Dermis microvascular lymphatic vessel endothelial cell (primary cell): ENCODE data around the gene ZNF771. TPM values are rescaled to one million over a fixed set of nuclear protein-coding genes. Genes with fewer than 3 reads are reported as not detected.
A peak's percentile ranks its signal among the peaks of the same experiment; 100 is the strongest.
"Not testable (repeated sequence)": the region's sequence is repeated elsewhere in the genome, so short reads cannot be mapped to it uniquely, and the experiment has no call there.

Experiments used
- DNase-seq, 2 donors: peaks; one replicate each; pipeline versions ENCODE4 v3.0.0 to v3.0.0-alpha.2; 2010; ENCODE audit warnings: low read depth in 2 of 2
- total RNA-seq: library from RNA; depleted of rRNA; stranded (reverse); fragments of >200 nt; gene quantifications from 2 replicates; pipeline ENCODE4 v1.2.1, GENCODE V29; 2014

The ZNF771 gene
- total RNA-seq, 1 donor from 2014 or later, result 7.6 TPM

GRCh38 chr16:30430428-30430970, 23.1 kb downstream of the ZNF771 start:
- no peak for DNase-seq

- no peak for DNase-seq
These were observed 27.4 kb downstream of the ZNF771 start for GRCh38 chr16:30434852-30435251.

GRCh38 chr16:30437511-30438046, 30.2 kb downstream of the ZNF771 start:
- DNase-seq, result no peak

DNA sequence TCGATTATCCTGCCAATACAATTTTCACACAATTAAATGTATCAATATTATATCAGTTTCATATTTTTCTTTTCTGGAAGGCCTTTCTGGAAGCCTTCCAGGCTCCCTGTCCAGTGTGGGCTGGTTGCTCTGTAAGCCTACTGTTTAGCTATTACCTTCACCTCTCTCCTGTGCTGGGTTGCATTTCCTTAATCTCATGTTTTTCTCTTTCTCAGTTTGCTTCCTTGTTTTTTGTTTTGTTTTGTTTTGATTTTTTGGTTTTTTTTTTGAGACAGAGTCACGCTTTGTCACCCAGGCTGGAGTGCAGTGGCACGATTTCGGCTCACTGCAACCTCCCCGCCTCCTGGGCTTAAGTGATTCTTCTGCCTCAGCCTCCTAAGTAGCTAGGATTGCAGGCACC, 31.4 kb downstream of the ZNF771 start:
- DNase-seq, result no peak

DNA sequence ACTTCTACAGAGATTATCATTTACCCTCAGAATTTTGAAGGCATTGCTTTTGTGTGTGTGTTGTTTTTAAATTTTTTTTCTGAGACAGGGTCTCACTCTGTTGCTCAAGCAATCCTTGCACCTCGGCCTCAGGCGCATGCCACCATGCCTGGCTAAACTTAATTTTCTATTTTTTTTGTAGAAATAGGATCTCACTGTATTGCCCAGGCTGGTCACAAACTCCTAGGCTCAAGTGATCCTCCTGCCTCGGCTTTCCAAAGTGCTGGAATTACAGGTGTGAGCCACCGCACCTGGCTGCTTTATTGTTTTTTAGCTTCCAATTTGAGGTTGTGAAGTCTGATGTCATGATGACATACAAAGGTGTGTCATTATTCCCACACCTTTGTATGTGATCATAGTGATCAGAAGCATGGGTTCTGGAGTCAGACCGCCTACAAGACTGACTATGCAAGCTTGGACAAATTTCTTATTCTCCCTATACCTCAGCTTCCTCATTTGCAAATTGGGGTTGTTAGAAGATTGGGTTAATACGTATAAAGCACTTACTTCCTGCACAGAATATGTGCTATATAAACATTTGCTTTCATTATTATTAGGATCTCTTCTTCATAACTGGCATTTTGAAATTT, 32.4 kb downstream of the ZNF771 start:
- DNase-seq, result no peak

DNA sequence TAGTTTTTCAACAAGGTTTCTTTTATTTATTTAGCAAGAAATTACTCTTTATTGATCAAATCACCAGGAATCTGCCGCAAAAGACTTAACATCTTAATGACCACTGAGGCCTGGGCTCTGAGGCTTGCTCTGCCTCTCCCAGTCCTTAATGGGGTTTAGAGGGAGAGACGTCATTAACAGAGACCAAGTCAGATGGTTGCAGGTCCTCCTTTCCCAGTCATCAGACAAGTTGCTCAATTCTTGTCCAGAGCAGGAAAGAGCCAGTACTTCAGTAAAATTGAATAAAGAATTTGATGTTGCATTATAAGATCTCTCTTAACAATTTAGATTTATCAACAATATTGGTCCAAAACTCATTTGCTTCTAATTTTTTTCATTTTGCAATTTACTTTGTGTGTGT, 36.2 kb downstream of the ZNF771 start:
- DNase-seq, result no peak

GRCh38 chr16:30444231-30445148, 37.1 kb downstream of the ZNF771 start:
- DNase-seq, result no peak

- DNase-seq, result no peak
These were observed 37.7 kb downstream of the ZNF771 start for GRCh38 chr16:30445149-30445407.

DNA sequence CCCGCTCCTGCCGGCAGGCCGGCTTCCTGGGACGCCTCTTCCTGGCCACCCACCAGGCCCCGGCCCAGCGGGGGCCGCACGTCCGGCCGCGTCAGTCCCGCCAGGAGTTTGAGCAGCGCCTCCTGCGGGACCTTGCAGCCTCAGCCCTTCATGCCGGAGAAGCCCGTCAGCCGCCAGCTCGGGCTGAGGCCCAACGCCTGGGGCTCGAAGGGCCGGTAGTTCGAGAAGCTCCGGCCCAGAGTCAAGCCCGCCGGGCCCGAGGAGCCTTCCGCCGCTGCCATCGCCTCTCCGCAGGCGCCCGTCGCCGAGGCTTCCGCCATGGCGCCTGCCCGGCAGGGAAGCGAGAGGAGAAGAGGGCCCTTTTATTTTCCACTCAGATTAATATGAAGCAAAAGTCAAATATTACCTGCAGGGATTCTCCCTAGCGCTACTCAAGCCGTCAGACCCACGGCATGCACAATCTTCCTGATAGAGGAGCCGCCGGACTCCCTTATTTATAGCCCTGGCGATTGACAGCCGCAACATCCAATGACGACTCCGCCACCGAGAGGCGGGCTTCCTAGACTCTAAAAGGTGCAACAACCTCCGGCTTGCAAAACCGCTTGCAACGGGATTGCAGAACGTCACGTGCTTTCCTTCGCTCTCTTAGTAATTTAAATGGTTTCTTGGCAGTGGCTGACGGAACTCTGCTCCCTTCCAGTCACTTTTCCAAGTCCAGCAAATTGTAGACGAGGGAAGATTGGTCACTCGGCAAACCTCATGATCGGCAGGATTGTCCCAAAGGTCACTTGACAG, 38.2 kb downstream of the ZNF771 start, which contains the start of gene SEPHS2:
TSS of gene SEPHS2 (minus strand) at position 467 of the 795 bp plus-strand sequence. CDS start at position 320, 147 bp downstream.
- peak; percentile 96 to 98 for DNase-seq

GRCh38 chr16:30446203-30446595, 38.8 kb downstream of the ZNF771 start:
- no peak for DNase-seq

DNA sequence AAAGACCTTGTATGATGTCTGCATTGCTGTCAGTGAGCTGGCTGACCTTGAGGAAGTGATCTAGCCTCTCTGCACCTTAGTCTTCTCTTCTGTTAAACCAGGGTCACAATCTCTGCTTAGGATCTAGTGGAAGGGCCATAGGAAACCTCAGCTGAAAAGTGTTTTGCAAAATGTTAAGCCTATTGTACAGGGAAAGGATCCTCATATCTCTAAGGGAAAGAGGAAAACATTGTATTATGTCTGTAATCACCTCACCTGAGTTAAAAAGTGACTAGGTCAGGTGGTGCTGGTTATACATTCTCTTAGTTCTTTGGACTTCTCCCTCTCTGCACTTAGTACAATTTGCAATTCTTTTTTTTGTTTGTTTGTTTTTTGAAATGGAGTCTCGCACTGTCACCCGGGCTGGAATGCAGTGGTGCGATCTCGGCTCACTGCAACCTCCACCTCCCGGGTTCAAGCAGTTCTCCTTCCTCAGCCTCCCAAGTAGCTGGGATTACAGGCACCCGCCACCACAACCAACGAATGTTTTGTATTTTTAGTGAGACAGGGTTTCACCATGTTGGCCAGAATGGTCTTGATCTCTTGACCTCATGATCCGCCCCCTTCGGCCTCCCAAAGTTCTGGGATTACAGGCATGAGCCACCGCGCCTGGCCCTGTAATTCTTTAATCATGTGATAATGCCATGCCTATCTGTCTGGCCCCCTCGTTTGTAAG, 40.3 kb downstream of the ZNF771 start:
- no peak for DNase-seq

- no peak for DNase-seq
These were observed 41.7 kb downstream of the ZNF771 start for GRCh38 chr16:30449116-30449435.

DNA sequence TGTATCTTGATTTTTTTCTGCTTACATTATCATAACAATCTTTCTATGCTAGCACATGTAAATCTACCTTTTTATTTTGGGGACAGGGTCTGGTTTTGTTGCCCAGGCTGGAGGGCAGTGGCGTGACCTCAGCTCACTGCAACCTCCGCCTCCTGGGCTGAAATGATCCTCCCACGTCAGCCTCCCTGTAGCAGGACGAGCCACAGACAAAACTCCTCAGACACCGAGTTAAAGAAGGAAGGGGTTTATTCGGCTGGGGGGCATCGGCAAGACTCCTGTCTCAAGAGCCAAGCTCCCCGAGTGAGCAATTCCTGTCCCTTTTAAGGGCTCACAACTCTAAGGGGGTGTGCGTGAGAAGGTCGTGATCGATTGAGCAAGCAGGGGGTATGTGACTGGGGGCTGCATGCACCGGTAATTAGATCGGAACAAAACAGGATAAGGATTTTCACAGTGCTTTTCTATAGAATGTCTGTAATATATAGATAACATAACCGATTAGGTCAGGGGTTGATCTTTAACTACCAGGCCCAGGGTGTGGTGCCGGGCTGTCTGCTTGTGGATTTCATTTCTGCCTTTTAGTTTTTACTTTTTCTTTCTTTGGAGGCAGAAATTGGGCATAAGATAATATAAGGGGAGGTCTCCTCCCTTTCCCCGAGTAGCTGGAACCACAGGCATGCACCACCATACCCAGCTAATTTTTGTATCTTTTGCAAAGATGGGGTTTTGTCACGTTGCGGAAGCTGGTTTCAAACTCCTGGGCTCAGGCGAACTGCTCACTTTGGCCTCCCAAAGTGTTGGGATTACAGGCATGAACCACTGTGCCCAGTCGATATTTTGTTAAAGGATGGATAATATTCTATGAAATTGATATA, 45.5 kb downstream of the ZNF771 start:
- DNase-seq, result not testable (repeated sequence)

GRCh38 chr16:30456302-30456701, 48.9 kb downstream of the ZNF771 start:
- no peak for DNase-seq

GRCh38 chr16:30457256-30457655, 49.9 kb downstream of the ZNF771 start:
- no peak for DNase-seq

DNA sequence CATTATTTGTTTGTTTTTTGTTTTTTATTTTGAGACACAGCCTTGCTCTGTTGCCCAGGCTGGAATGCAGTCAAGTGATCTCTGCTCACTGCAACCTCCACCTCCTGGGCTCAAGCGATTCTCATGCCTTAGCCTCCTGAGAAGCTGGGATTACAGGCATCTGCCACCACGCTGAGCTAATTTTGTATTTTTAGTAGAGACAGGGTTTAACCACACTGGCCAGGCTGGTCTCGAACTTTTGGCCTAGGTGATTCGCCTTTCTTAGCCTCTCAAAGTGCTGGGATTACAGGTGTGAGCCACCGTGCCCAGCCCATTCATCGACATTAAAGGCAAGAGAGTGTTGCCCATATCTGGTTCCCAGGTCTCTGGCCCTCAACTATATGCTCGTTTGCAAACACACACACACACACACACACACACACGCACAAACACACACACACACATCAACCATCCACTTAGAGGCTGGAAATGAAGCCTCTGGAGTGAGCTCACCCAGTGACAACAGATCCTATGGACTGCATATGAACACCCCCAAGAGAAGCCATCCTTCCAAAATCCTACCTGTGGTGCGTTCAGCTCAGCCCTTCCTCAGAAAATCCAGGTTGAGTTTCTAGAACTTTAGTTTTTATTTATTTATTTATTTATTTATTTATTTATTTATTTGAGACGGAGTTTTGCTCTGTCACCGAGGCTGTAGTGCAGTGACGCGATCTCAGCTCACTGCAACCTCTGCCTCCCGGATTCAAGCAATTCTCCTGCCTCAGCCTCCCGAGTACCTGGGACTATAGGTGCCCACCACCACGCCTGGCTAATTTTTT, 50.5 kb downstream of the ZNF771 start:
- DNase-seq, result no peak

DNA sequence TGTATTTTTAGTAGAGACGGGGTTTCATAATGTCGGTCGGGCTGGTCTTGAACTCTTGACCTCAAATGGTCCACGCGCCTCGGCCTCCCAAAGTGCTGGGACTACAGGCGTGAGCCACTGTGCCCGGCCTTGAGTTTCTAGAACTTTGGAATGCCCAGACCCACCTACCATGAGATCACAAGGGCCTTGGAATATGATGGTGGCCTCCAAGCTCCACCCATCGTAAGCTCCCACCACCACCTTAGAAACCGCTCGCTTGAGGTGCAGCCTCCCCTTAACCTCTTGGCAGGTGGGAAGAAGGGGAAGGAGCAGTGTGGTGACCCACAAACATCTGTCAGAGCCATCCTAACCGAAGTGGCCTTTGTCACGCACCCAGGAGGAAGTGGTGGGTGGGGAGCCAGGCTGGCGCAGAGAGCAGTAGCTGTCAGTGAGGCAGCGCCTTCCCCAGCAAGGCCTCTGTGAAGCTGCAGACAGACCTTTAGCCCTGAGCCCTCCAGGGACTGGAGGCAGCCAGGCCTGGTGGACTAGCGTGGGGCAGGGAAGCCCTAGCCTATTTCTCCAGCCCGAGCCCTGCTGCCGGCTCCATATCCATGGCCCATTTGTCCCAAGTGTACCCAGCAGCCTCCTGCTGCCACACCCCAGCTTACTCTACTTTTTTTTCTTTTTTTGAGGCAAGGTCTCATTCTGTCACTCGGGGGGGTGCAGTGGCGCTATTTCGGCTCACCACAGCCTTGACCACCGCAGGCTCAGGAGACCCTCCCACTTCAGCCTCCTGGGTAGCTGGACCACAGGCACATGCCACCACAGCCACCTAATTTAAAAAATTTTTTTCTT, 51.4 kb downstream of the ZNF771 start:
- no peak for DNase-seq

- no peak for DNase-seq
These were observed 52.0 kb downstream of the ZNF771 start for GRCh38 chr16:30459456-30459855.
